Activated T-helper 17 cell treated with anti-CD3 and anti-CD28 coated beads, Interleukin-2, amount 50 U/mL, for 72 hours (primary cell): ENCODE measurements around the gene DLX2. TPM values are rescaled to one million over a fixed set of nuclear protein-coding genes. Genes with fewer than 3 reads are reported as not detected.
"Not testable (repeated sequence)": the region's sequence is repeated elsewhere in the genome, so short reads cannot be mapped to it uniquely, and the experiment has no call there.

Source experiments
- ATAC-seq: fragments of 150-1000 bp; cut with Tn5 transposase; replicated peaks from 2 replicates; pipeline ENCODE4 v1.10.0; 2021; ENCODE audit warnings: mild to moderate bottlenecking, moderate library complexity
- H3K27ac Mint-ChIP-seq: one replicate; pipeline ENCODE4 v1.8.0; 2022; ENCODE audit warnings: mixed read lengths
- H3K27me3 Mint-ChIP-seq: one replicate; pipeline ENCODE4 v1.8.0; 2022; ENCODE audit warnings: mixed read lengths
- H3K36me3 Mint-ChIP-seq: one replicate; pipeline ENCODE4 v1.8.0; 2022; ENCODE audit warnings: low read depth, mild to moderate bottlenecking, mixed read lengths
- H3K4me1 Mint-ChIP-seq: one replicate; pipeline ENCODE4 v1.8.0; 2022; ENCODE audit warnings: mixed read lengths
- H3K4me3 Mint-ChIP-seq: one replicate; pipeline ENCODE4 v1.8.0; 2022; ENCODE audit warnings: mild to moderate bottlenecking, mixed read lengths
- H3K9me3 Mint-ChIP-seq: one replicate; pipeline ENCODE4 v1.8.0; 2022; ENCODE audit warnings: mixed read lengths
- total RNA-seq, 2 donors: library from RNA; stranded (reverse); gene quantifications; one replicate each; pipeline ENCODE4 v1.2.3, GENCODE V29; 2022

Gene DLX2
- total RNA-seq, 2 donors from 2014 or later: not detected

GRCh38 chr2:172072706-172073105 lies 30.0 kb downstream of the DLX2 start:
- Mint-ChIP-seq H3K36me3 (peaks cover 11% of the 10 kb centered on the region), H3K27me3 (peaks cover 8% of the 10 kb centered on the region)

GRCh38 chr2:172072303-172072702 lies 30.4 kb downstream of the DLX2 start:
- no peak for ATAC-seq
- H3K36me3 Mint-ChIP-seq: peaks cover 11% of the 10 kb centered on the region
- H3K27me3 Mint-ChIP-seq: peaks cover 8% of the 10 kb centered on the region

More at GRCh38 chr2:172072706-172073105, 30.0 kb downstream of the DLX2 start:
- no peak overlapping the region for H3K27ac Mint-ChIP-seq
- ATAC-seq: no peak
- no peaks in the 10 kb centered on the region for H3K9me3 Mint-ChIP-seq
- no peaks in the 10 kb centered on the region for H3K4me1 Mint-ChIP-seq
- no peak overlapping the region for H3K4me3 Mint-ChIP-seq

GRCh38 chr2:172070936-172071335 lies 31.8 kb downstream of the DLX2 start:
- no peak overlapping the region for H3K4me3 Mint-ChIP-seq

More at GRCh38 chr2:172072303-172072702, 30.4 kb downstream of the DLX2 start:
- Mint-ChIP-seq H3K27ac (no peak overlapping the region), H3K4me1 (no peaks in the 10 kb centered on the region), H3K9me3 (no peaks in the 10 kb centered on the region), H3K4me3 (no peak overlapping the region)

GRCh38 chr2:172067905-172068304 lies 34.8 kb downstream of the DLX2 start:
- not testable (repeated sequence) for ATAC-seq, H3K27ac Mint-ChIP-seq, H3K9me3 Mint-ChIP-seq, H3K4me1 Mint-ChIP-seq, H3K27me3 Mint-ChIP-seq, H3K4me3 Mint-ChIP-seq
- H3K36me3 Mint-ChIP-seq: peaks cover 18% of the 10 kb centered on the region

More at GRCh38 chr2:172070936-172071335, 31.8 kb downstream of the DLX2 start:
- peaks cover 11% of the 10 kb centered on the region for H3K36me3 Mint-ChIP-seq
- no peaks in the 10 kb centered on the region for H3K9me3 Mint-ChIP-seq
- no peak overlapping the region for H3K27ac Mint-ChIP-seq
- no peak for ATAC-seq
- peaks cover 8% of the 10 kb centered on the region for H3K27me3 Mint-ChIP-seq
- no peaks in the 10 kb centered on the region for H3K4me1 Mint-ChIP-seq

- Mint-ChIP-seq H3K9me3 (no peaks in the 10 kb centered on the region), H3K4me1 (no peaks in the 10 kb centered on the region), H3K27ac (no peak overlapping the region), H3K27me3 (peaks cover 4% of the 10 kb centered on the region), H3K4me3 (no peak overlapping the region), H3K36me3 (peaks cover 18% of the 10 kb centered on the region)
- no peak for ATAC-seq
Observed at GRCh38 chr2:172066394-172066886, 36.3 kb downstream of the DLX2 start.

- H3K4me1 Mint-ChIP-seq: no peaks in the 10 kb centered on the region
- no peaks in the 10 kb centered on the region for H3K9me3 Mint-ChIP-seq
- H3K36me3 Mint-ChIP-seq: peaks cover 18% of the 10 kb centered on the region
- H3K27ac Mint-ChIP-seq: no peak overlapping the region
- H3K4me3 Mint-ChIP-seq: no peak overlapping the region
- no peaks in the 10 kb centered on the region for H3K27me3 Mint-ChIP-seq
- ATAC-seq: no peak
Observed at GRCh38 chr2:172065111-172065510, 37.6 kb downstream of the DLX2 start.

GRCh38 chr2:172063446-172063845 lies 39.3 kb downstream of the DLX2 start:
- no peaks in the 10 kb centered on the region for H3K27me3 Mint-ChIP-seq
- H3K27ac Mint-ChIP-seq: no peak overlapping the region
- no peaks in the 10 kb centered on the region for H3K4me1 Mint-ChIP-seq
- no peak overlapping the region for H3K4me3 Mint-ChIP-seq
- no peak for ATAC-seq
- no peaks in the 10 kb centered on the region for H3K9me3 Mint-ChIP-seq
- H3K36me3 Mint-ChIP-seq: peaks cover 18% of the 10 kb centered on the region

GRCh38 chr2:172062402-172063004 lies 40.2 kb downstream of the DLX2 start:
- no peak overlapping the region for H3K27ac Mint-ChIP-seq
- no peaks in the 10 kb centered on the region for H3K9me3 Mint-ChIP-seq
- H3K4me3 Mint-ChIP-seq: no peak overlapping the region
- no peaks in the 10 kb centered on the region for H3K4me1 Mint-ChIP-seq
- H3K27me3 Mint-ChIP-seq: no peaks in the 10 kb centered on the region
- H3K36me3 Mint-ChIP-seq: peaks cover 18% of the 10 kb centered on the region
- no peak for ATAC-seq

GRCh38 chr2:172060118-172060517 lies 42.6 kb downstream of the DLX2 start:
- not testable (repeated sequence) for H3K4me1 Mint-ChIP-seq, H3K27me3 Mint-ChIP-seq, H3K9me3 Mint-ChIP-seq, H3K4me3 Mint-ChIP-seq, ATAC-seq, H3K27ac Mint-ChIP-seq
- H3K36me3 Mint-ChIP-seq: peaks cover 18% of the 10 kb centered on the region

GRCh38 chr2:172058660-172059059 lies 44.0 kb downstream of the DLX2 start:
- H3K27me3 Mint-ChIP-seq: no peaks in the 10 kb centered on the region
- no peak overlapping the region for H3K4me3 Mint-ChIP-seq
- no peak for ATAC-seq
- H3K9me3 Mint-ChIP-seq: no peaks in the 10 kb centered on the region
- peaks cover 12% of the 10 kb centered on the region for H3K36me3 Mint-ChIP-seq
- H3K27ac Mint-ChIP-seq: no peak overlapping the region
- no peaks in the 10 kb centered on the region for H3K4me1 Mint-ChIP-seq

- Mint-ChIP-seq H3K36me3 (no peaks in the 10 kb centered on the region), H3K4me3 (no peak overlapping the region), H3K27ac (no peak overlapping the region), H3K4me1 (no peaks in the 10 kb centered on the region), H3K9me3 (no peaks in the 10 kb centered on the region), H3K27me3 (no peaks in the 10 kb centered on the region)
- no peak for ATAC-seq
Observed at GRCh38 chr2:172056293-172056692, 46.4 kb downstream of the DLX2 start.

- Mint-ChIP-seq H3K36me3 (no peaks in the 10 kb centered on the region), H3K4me3 (no peak overlapping the region), H3K4me1 (no peaks in the 10 kb centered on the region), H3K27me3 (no peaks in the 10 kb centered on the region), H3K9me3 (no peaks in the 10 kb centered on the region), H3K27ac (no peak overlapping the region)
- ATAC-seq: no peak
Observed at GRCh38 chr2:172053486-172053885, 49.2 kb downstream of the DLX2 start.

GRCh38 chr2:172052000-172052983 lies 50.4 kb downstream of the DLX2 start:
- Mint-ChIP-seq H3K4me1 (no peaks in the 10 kb centered on the region), H3K4me3 (no peak overlapping the region), H3K27me3 (no peaks in the 10 kb centered on the region), H3K27ac (no peak overlapping the region), H3K36me3 (no peaks in the 10 kb centered on the region), H3K9me3 (no peaks in the 10 kb centered on the region)
- no peak for ATAC-seq

- no peaks in the 10 kb centered on the region for H3K27me3 Mint-ChIP-seq
Observed at GRCh38 chr2:172050479-172051125, 52.1 kb downstream of the DLX2 start.

More at GRCh38 chr2:172050479-172051125, 52.1 kb downstream of the DLX2 start:
- Mint-ChIP-seq H3K4me1 (no peaks in the 10 kb centered on the region), H3K27ac (no peak overlapping the region), H3K36me3 (no peaks in the 10 kb centered on the region), H3K4me3 (no peak overlapping the region), H3K9me3 (no peaks in the 10 kb centered on the region)
- no peak for ATAC-seq
